Naive B cell (primary cell): ENCODE measurements around the gene F8A3. TPM values are rescaled to one million over a fixed set of nuclear protein-coding genes. Genes with fewer than 3 reads are reported as not detected.
"Not testable (repeated sequence)": the region's sequence is repeated elsewhere in the genome, so short reads cannot be mapped to it uniquely, and the experiment has no call there.

Experiments used
- ATAC-seq, 2 donors: fragments of 150-1000 bp; cut with Tn5 transposase; 2 replicates each; pipeline ENCODE4 v1.10.0; 2021; ENCODE audit warnings: low read depth in 2 of 2, mild to moderate bottlenecking in 2 of 2, moderate library complexity in 2 of 2
- DNase-seq: peaks from one replicate; pipeline ENCODE4 v3.0.0; 2022
- H3K27ac Mint-ChIP-seq, 6 donors: one replicate each; pipeline ENCODE4 v1.8.0; 2020 to 2022; ENCODE audit warnings: mild to moderate bottlenecking in 6 of 6, mixed read lengths in 6 of 6, moderate library complexity in 5 of 6, inconsistent platforms in 2 of 6
- H3K27me3 Mint-ChIP-seq, 3 donors: one replicate each; pipeline ENCODE4 v1.8.0; 2021 to 2022; ENCODE audit warnings: mixed read lengths in 3 of 3, mild to moderate bottlenecking in 1 of 3
- H3K36me3 Mint-ChIP-seq, 2 donors: one replicate each; pipeline ENCODE4 v1.8.0; 2020 to 2022; ENCODE audit warnings: mixed read lengths in 2 of 2, inconsistent platforms in 1 of 2, mild to moderate bottlenecking in 1 of 2
- H3K4me1 Mint-ChIP-seq, 3 donors: one replicate each; pipeline ENCODE4 v1.8.0; 2020 to 2022; ENCODE audit warnings: mixed read lengths in 3 of 3, inconsistent platforms in 1 of 3, mild to moderate bottlenecking in 1 of 3, moderate library complexity in 1 of 3
- H3K4me3 Mint-ChIP-seq, 8 donors: one replicate each; pipeline ENCODE4 v1.8.0; 2020 to 2022; ENCODE audit warnings: mild to moderate bottlenecking in 8 of 8, mixed read lengths in 8 of 8, moderate library complexity in 8 of 8, inconsistent platforms in 2 of 8
- H3K9me3 Mint-ChIP-seq, 7 donors: one replicate each; pipeline ENCODE4 v1.8.0; 2020 to 2022; ENCODE audit warnings: mixed read lengths in 7 of 7, mild to moderate bottlenecking in 5 of 7, inconsistent platforms in 2 of 7, moderate library complexity in 1 of 7
- polyA plus RNA-seq, 6 donors: library from polyadenylated mRNA; unstranded; fragments of 300-500 nt; fragmentation: Illumina TruSeq; gene quantifications; one replicate each; pipeline ENCODE4 v1.2.3, GENCODE V29; 2021; ENCODE audit warnings: low read depth in 6 of 6

The F8A3 gene
- polyA plus RNA-seq: 10 to 100 TPM in 2 of 6 donors, 1 to 10 TPM in 3, under 1 TPM in 1; 0.32 to 34.5 (median 4.2) TPM

- H3K36me3 Mint-ChIP-seq, H3K4me3 Mint-ChIP-seq, DNase-seq, H3K27me3 Mint-ChIP-seq, H3K4me1 Mint-ChIP-seq, H3K9me3 Mint-ChIP-seq, H3K27ac Mint-ChIP-seq: not testable (repeated sequence)
- ATAC-seq: peak; percentile 74 to 75
Observed at GRCh38 chrX:155458471-155458870, at the start of gene F8A3. Gene F8A3, minus strand, starts transcription at chrX:155458620. Its CDS starts 20 bp downstream, at chrX:155458600.

- Mint-ChIP-seq H3K27ac (no peak overlapping the region), H3K27me3 (no peaks in the 10 kb centered on the region), H3K4me1 (no peaks in the 10 kb centered on the region), H3K9me3 (peaks cover 0 to 3% (median 0%) of the 10 kb centered on the region in 7 donors), H3K36me3 (peaks cover 5 to 8% of the 10 kb centered on the region in 2 donors), H3K4me3 (no peak overlapping the region)
- ATAC-seq: no peak
- no peak for DNase-seq
Observed at GRCh38 chrX:155505296-155505695, 46.9 kb upstream of the F8A3 start.

GRCh38 chrX:155495134-155495533 is 36.7 kb upstream of the F8A3 start:
- H3K27me3 Mint-ChIP-seq, ATAC-seq, H3K4me1 Mint-ChIP-seq, DNase-seq, H3K4me3 Mint-ChIP-seq, H3K27ac Mint-ChIP-seq, H3K9me3 Mint-ChIP-seq, H3K36me3 Mint-ChIP-seq: not testable (repeated sequence)

GRCh38 chrX:155491421-155491820 is 33.0 kb upstream of the F8A3 start:
- not testable (repeated sequence) for H3K27ac Mint-ChIP-seq, H3K9me3 Mint-ChIP-seq, DNase-seq, ATAC-seq, H3K27me3 Mint-ChIP-seq, H3K36me3 Mint-ChIP-seq, H3K4me3 Mint-ChIP-seq, H3K4me1 Mint-ChIP-seq

GRCh38 chrX:155477136-155477535 is 18.7 kb upstream of the F8A3 start:
- not testable (repeated sequence) for H3K9me3 Mint-ChIP-seq, H3K4me3 Mint-ChIP-seq

GRCh38 chrX:155466269-155466938 is 8.0 kb upstream of the F8A3 start:
- not testable (repeated sequence) for H3K36me3 Mint-ChIP-seq, DNase-seq, H3K4me1 Mint-ChIP-seq, H3K27ac Mint-ChIP-seq, H3K9me3 Mint-ChIP-seq, H3K27me3 Mint-ChIP-seq, H3K4me3 Mint-ChIP-seq
- ATAC-seq: peak; percentile 64 to 83

More at GRCh38 chrX:155477136-155477535, 18.7 kb upstream of the F8A3 start:
- ATAC-seq, H3K27ac Mint-ChIP-seq, H3K36me3 Mint-ChIP-seq, H3K27me3 Mint-ChIP-seq, DNase-seq, H3K4me1 Mint-ChIP-seq: not testable (repeated sequence)

- H3K27me3 Mint-ChIP-seq, ATAC-seq, H3K9me3 Mint-ChIP-seq, H3K4me1 Mint-ChIP-seq, DNase-seq, H3K36me3 Mint-ChIP-seq, H3K4me3 Mint-ChIP-seq, H3K27ac Mint-ChIP-seq: not testable (repeated sequence)
Observed at GRCh38 chrX:155460501-155460900, 2.1 kb upstream of the F8A3 start.

GRCh38 chrX:155457761-155458447 is 516 bp downstream of the F8A3 start:
- H3K36me3 Mint-ChIP-seq, H3K4me3 Mint-ChIP-seq, H3K27ac Mint-ChIP-seq, H3K27me3 Mint-ChIP-seq, DNase-seq, H3K9me3 Mint-ChIP-seq, H3K4me1 Mint-ChIP-seq: not testable (repeated sequence)
- peak; percentile 65 to 67 for ATAC-seq

- ATAC-seq (no peak), DNase-seq (no peak)
- no peaks in the 10 kb centered on the region for H3K27me3 Mint-ChIP-seq
- peaks cover 0 to 7% (median 0%) of the 10 kb centered on the region in 3 donors for H3K4me1 Mint-ChIP-seq
- no peak overlapping the region for H3K27ac Mint-ChIP-seq
- H3K9me3 Mint-ChIP-seq: peaks cover 3 to 39% (median 16%) of the 10 kb centered on the region in 7 donors
- no peak overlapping the region for H3K4me3 Mint-ChIP-seq
- peaks cover 0 to 8% of the 10 kb centered on the region in 2 donors for H3K36me3 Mint-ChIP-seq
Observed at GRCh38 chrX:155441097-155441496, 17.3 kb downstream of the F8A3 start.

- DNase-seq (no peak), ATAC-seq (no peak)
- Mint-ChIP-seq H3K4me3 (no peak overlapping the region), H3K27me3 (no peaks in the 10 kb centered on the region), H3K36me3 (no peaks in the 10 kb centered on the region), H3K4me1 (peaks cover 0 to 7% (median 0%) of the 10 kb centered on the region in 3 donors), H3K27ac (no peak overlapping the region), H3K9me3 (peaks cover 0 to 13% (median 6%) of the 10 kb centered on the region in 7 donors)
Observed at GRCh38 chrX:155435744-155436112, 22.7 kb downstream of the F8A3 start.

- ATAC-seq: no peak
- H3K4me1 Mint-ChIP-seq: peaks cover 0 to 7% (median 0%) of the 10 kb centered on the region in 3 donors
- DNase-seq: no peak
- H3K9me3 Mint-ChIP-seq: peaks cover 0 to 12% (median 6%) of the 10 kb centered on the region in 7 donors
- H3K36me3 Mint-ChIP-seq: no peaks in the 10 kb centered on the region
- no peak overlapping the region for H3K4me3 Mint-ChIP-seq
- H3K27ac Mint-ChIP-seq: peak overlapping the region in 1 of 6 donors; percentile 73
- H3K27me3 Mint-ChIP-seq: no peaks in the 10 kb centered on the region
Observed at GRCh38 chrX:155434906-155435743, 23.3 kb downstream of the F8A3 start.

- no peak overlapping the region for H3K4me3 Mint-ChIP-seq
- H3K36me3 Mint-ChIP-seq: no peaks in the 10 kb centered on the region
- ATAC-seq (no peak), DNase-seq (no peak)
- H3K9me3 Mint-ChIP-seq: peaks cover 0 to 6% (median 0%) of the 10 kb centered on the region in 7 donors
- H3K27ac Mint-ChIP-seq: no peak overlapping the region
- no peaks in the 10 kb centered on the region for H3K27me3 Mint-ChIP-seq
- H3K4me1 Mint-ChIP-seq: no peaks in the 10 kb centered on the region
Observed at GRCh38 chrX:155417769-155418168, 40.7 kb downstream of the F8A3 start.
